ENCODE results near the gene OLA1. TPM values are rescaled to one million over a fixed set of nuclear protein-coding genes. Genes with fewer than 3 reads are reported as not detected.

OLA1 gene
- total RNA-seq, 1 experiment from 2014 or later = 134 TPM

GRCh38 chr2:174094542-174094941 lies 153.8 kb downstream of the OLA1 start:
- Histone ChIP-seq H3K4me2 (ENCODE audit: low read depth, low read length, poor library complexity, severe bottlenecking) (no peak overlapping the region), H3K36me3 (ENCODE audit: insufficient read depth, low read length) (no peaks in the 10 kb centered on the region), H3K9ac (ENCODE audit: low read length) (no peak overlapping the region), H3K27ac (ENCODE audit: low read length) (no peak overlapping the region), H3K79me2 (ENCODE audit: low read length) (peaks cover 7% of the 10 kb centered on the region; the same call in 1 of the 2 replicates), H3K4me3 (ENCODE audit: low read length) (no peak overlapping the region), H3K9me2 (replicated peaks; ENCODE audit: insufficient read depth, low read length) (no peaks in the 10 kb centered on the region), H4K20me1 (ENCODE audit: insufficient read depth, low read depth, low read length) (no peaks in the 10 kb centered on the region), H3K4me1 (ENCODE audit: low read length) (no peaks in the 10 kb centered on the region), H3K27me3 (ENCODE audit: low read length) (no peaks in the 10 kb centered on the region), H3K9me3 (ENCODE audit: low read length) (no peaks in the 10 kb centered on the region), H2AFZ (ENCODE audit: low read length) (no peak overlapping the region)
- no peak for DNase-seq

GRCh38 chr2:174090476-174090875 lies 157.9 kb downstream of the OLA1 start:
- no peak overlapping the region for H3K9ac ChIP-seq (ENCODE audit: low read length)
- no peak for DNase-seq
- H3K9me3 ChIP-seq (ENCODE audit: low read length) = no peaks in the 10 kb centered on the region
- H2AFZ ChIP-seq (ENCODE audit: low read length) = no peak overlapping the region
- no peaks in the 10 kb centered on the region for H3K27me3 ChIP-seq (ENCODE audit: low read length)
- H3K4me3 ChIP-seq (ENCODE audit: low read length) = no peak overlapping the region
- no peaks in the 10 kb centered on the region for H4K20me1 ChIP-seq (ENCODE audit: insufficient read depth, low read depth, low read length)
- H3K79me2 ChIP-seq (ENCODE audit: low read length) = peaks cover 10% of the 10 kb centered on the region; the same call in 1 of the 2 replicates
- no peak overlapping the region for H3K27ac ChIP-seq (ENCODE audit: low read length)
- no peak overlapping the region for H3K4me2 ChIP-seq (ENCODE audit: low read depth, low read length, poor library complexity, severe bottlenecking)
- peaks cover 21% of the 10 kb centered on the region for H3K4me1 ChIP-seq (ENCODE audit: low read length)
- H3K36me3 ChIP-seq (ENCODE audit: insufficient read depth, low read length) = no peaks in the 10 kb centered on the region
- H3K9me2 ChIP-seq (replicated peaks; ENCODE audit: insufficient read depth, low read length) = no peaks in the 10 kb centered on the region

GRCh38 chr2:174088706-174089460 lies 159.4 kb downstream of the OLA1 start:
- Histone ChIP-seq H3K4me1 (ENCODE audit: low read length) (peaks cover 37% of the 10 kb centered on the region), H3K9me3 (ENCODE audit: low read length) (no peaks in the 10 kb centered on the region), H3K36me3 (ENCODE audit: insufficient read depth, low read length) (no peaks in the 10 kb centered on the region), H3K4me2 (ENCODE audit: low read depth, low read length, poor library complexity, severe bottlenecking) (no peak overlapping the region), H4K20me1 (ENCODE audit: insufficient read depth, low read depth, low read length) (no peaks in the 10 kb centered on the region), H3K9ac (ENCODE audit: low read length) (no peak overlapping the region), H3K9me2 (replicated peaks; ENCODE audit: insufficient read depth, low read length) (no peaks in the 10 kb centered on the region), H3K79me2 (ENCODE audit: low read length) (peaks cover 8% of the 10 kb centered on the region; the same call in 1 of the 2 replicates), H3K27ac (ENCODE audit: low read length) (no peak overlapping the region), H2AFZ (ENCODE audit: low read length) (no peak overlapping the region), H3K4me3 (ENCODE audit: low read length) (no peak overlapping the region), H3K27me3 (ENCODE audit: low read length) (no peaks in the 10 kb centered on the region)
- no peak for DNase-seq

- H3K79me2 ChIP-seq (ENCODE audit: low read length) = peaks cover 9% of the 10 kb centered on the region; the same call in 1 of the 2 replicates
- no peaks in the 10 kb centered on the region for H3K9me2 ChIP-seq (replicated peaks; ENCODE audit: insufficient read depth, low read length)
- no peak overlapping the region for H2AFZ ChIP-seq (ENCODE audit: low read length)
- DNase-seq = no peak
- no peaks in the 10 kb centered on the region for H3K9me3 ChIP-seq (ENCODE audit: low read length)
- H3K36me3 ChIP-seq (ENCODE audit: insufficient read depth, low read length) = no peaks in the 10 kb centered on the region
- H3K27ac ChIP-seq (ENCODE audit: low read length) = no peak overlapping the region
- no peaks in the 10 kb centered on the region for H3K27me3 ChIP-seq (ENCODE audit: low read length)
- H3K9ac ChIP-seq (ENCODE audit: low read length) = no peak overlapping the region
- H3K4me3 ChIP-seq (ENCODE audit: low read length) = no peak overlapping the region
- H4K20me1 ChIP-seq (ENCODE audit: insufficient read depth, low read depth, low read length) = no peaks in the 10 kb centered on the region
- H3K4me2 ChIP-seq (ENCODE audit: low read depth, low read length, poor library complexity, severe bottlenecking) = no peak overlapping the region
- peaks cover 48% of the 10 kb centered on the region for H3K4me1 ChIP-seq (ENCODE audit: low read length)
Observed at GRCh38 chr2:174086708-174087107, 161.6 kb downstream of the OLA1 start.

- H4K20me1 ChIP-seq (ENCODE audit: insufficient read depth, low read depth, low read length) = no peaks in the 10 kb centered on the region
- H3K27ac ChIP-seq (ENCODE audit: low read length) = peak overlapping the region; percentile 14; the same call in 1 of the 2 replicates
- H3K36me3 ChIP-seq (ENCODE audit: insufficient read depth, low read length) = no peaks in the 10 kb centered on the region
- no peaks in the 10 kb centered on the region for H3K27me3 ChIP-seq (ENCODE audit: low read length)
- no peak for DNase-seq
- no peak overlapping the region for H3K4me3 ChIP-seq (ENCODE audit: low read length)
- H2AFZ ChIP-seq (ENCODE audit: low read length) = no peak overlapping the region
- H3K9ac ChIP-seq (ENCODE audit: low read length) = no peak overlapping the region
- peak overlapping the region; percentile 16 for H3K4me2 ChIP-seq (ENCODE audit: low read depth, low read length, poor library complexity, severe bottlenecking)
- peaks cover 48% of the 10 kb centered on the region for H3K4me1 ChIP-seq (ENCODE audit: low read length)
- no peaks in the 10 kb centered on the region for H3K9me3 ChIP-seq (ENCODE audit: low read length)
- no peaks in the 10 kb centered on the region for H3K9me2 ChIP-seq (replicated peaks; ENCODE audit: insufficient read depth, low read length)
- H3K79me2 ChIP-seq (ENCODE audit: low read length) = peaks cover 9% of the 10 kb centered on the region; the same call in 1 of the 2 replicates
Observed at GRCh38 chr2:174085781-174086180, 162.6 kb downstream of the OLA1 start.

GRCh38 chr2:174083843-174084458 lies 164.4 kb downstream of the OLA1 start:
- Histone ChIP-seq H3K27me3 (ENCODE audit: low read length) (no peaks in the 10 kb centered on the region), H3K79me2 (ENCODE audit: low read length) (peaks cover 9% of the 10 kb centered on the region; the same call in 1 of the 2 replicates), H3K36me3 (ENCODE audit: insufficient read depth, low read length) (no peaks in the 10 kb centered on the region), H3K9me2 (replicated peaks; ENCODE audit: insufficient read depth, low read length) (no peaks in the 10 kb centered on the region), H3K27ac (ENCODE audit: low read length) (peak overlapping the region; percentile 26; the same call in 1 of the 2 replicates), H3K4me1 (ENCODE audit: low read length) (peaks cover 48% of the 10 kb centered on the region), H4K20me1 (ENCODE audit: insufficient read depth, low read depth, low read length) (no peaks in the 10 kb centered on the region), H2AFZ (ENCODE audit: low read length) (no peak overlapping the region), H3K9ac (ENCODE audit: low read length) (no peak overlapping the region), H3K4me2 (ENCODE audit: low read depth, low read length, poor library complexity, severe bottlenecking) (peak overlapping the region; percentile 18), H3K4me3 (ENCODE audit: low read length) (no peak overlapping the region), H3K9me3 (ENCODE audit: low read length) (no peaks in the 10 kb centered on the region)
- no peak for DNase-seq

- peaks cover 4% of the 10 kb centered on the region; the same call in 1 of the 2 replicates for H3K36me3 ChIP-seq (ENCODE audit: insufficient read depth, low read length)
- H3K4me3 ChIP-seq (ENCODE audit: low read length) = no peak overlapping the region
- H3K79me2 ChIP-seq (ENCODE audit: low read length) = 0 out of 2 replicates have a peak, but pooled peaks cover 3% of the 10 kb centered on the region
- peaks cover 42% of the 10 kb centered on the region for H3K4me1 ChIP-seq (ENCODE audit: low read length)
- no peaks in the 10 kb centered on the region for H3K9me3 ChIP-seq (ENCODE audit: low read length)
- H2AFZ ChIP-seq (ENCODE audit: low read length) = no peak overlapping the region
- no peaks in the 10 kb centered on the region for H3K27me3 ChIP-seq (ENCODE audit: low read length)
- no peaks in the 10 kb centered on the region for H3K9me2 ChIP-seq (replicated peaks; ENCODE audit: insufficient read depth, low read length)
- H4K20me1 ChIP-seq (ENCODE audit: insufficient read depth, low read depth, low read length) = no peaks in the 10 kb centered on the region
- DNase-seq = no peak
- no peak overlapping the region for H3K9ac ChIP-seq (ENCODE audit: low read length)
- no peak overlapping the region for H3K4me2 ChIP-seq (ENCODE audit: low read depth, low read length, poor library complexity, severe bottlenecking)
- no peak overlapping the region for H3K27ac ChIP-seq (ENCODE audit: low read length)
Observed at GRCh38 chr2:174080672-174081121, 167.6 kb downstream of the OLA1 start.

- H3K9me3 ChIP-seq (ENCODE audit: low read length) = no peaks in the 10 kb centered on the region
- no peaks in the 10 kb centered on the region for H3K9me2 ChIP-seq (replicated peaks; ENCODE audit: insufficient read depth, low read length)
- no peaks in the 10 kb centered on the region for H4K20me1 ChIP-seq (ENCODE audit: insufficient read depth, low read depth, low read length)
- peak; percentile 47 for DNase-seq
- H3K27ac ChIP-seq (ENCODE audit: low read length) = no peak overlapping the region
- no peaks in the 10 kb centered on the region for H3K27me3 ChIP-seq (ENCODE audit: low read length)
- 0 out of 2 replicates have a peak, but pooled peaks cover 3% of the 10 kb centered on the region for H3K79me2 ChIP-seq (ENCODE audit: low read length)
- H3K4me1 ChIP-seq (ENCODE audit: low read length) = peaks cover 18% of the 10 kb centered on the region
- no peak overlapping the region for H3K9ac ChIP-seq (ENCODE audit: low read length)
- H2AFZ ChIP-seq (ENCODE audit: low read length) = no peak overlapping the region
- peaks cover 8% of the 10 kb centered on the region; the same call in 1 of the 2 replicates for H3K36me3 ChIP-seq (ENCODE audit: insufficient read depth, low read length)
- no peak overlapping the region for H3K4me2 ChIP-seq (ENCODE audit: low read depth, low read length, poor library complexity, severe bottlenecking)
- no peak overlapping the region for H3K4me3 ChIP-seq (ENCODE audit: low read length)
Observed at GRCh38 chr2:174078275-174078674, 170.1 kb downstream of the OLA1 start.

All from Karpas-422 (cell line).